HepG2 (cell line): ENCODE measurements around the gene KCTD6. TPM values are rescaled to one million over a fixed set of nuclear protein-coding genes. Genes with fewer than 3 reads are reported as not detected.

Experiments used
- ATAC-seq: fragments of 200-7000 bp; cut with Tn5 transposase; 3 replicates; pipeline ENCODE4 v1.9.1; 2020; ENCODE audit warnings: mild to moderate bottlenecking, moderate library complexity
- BruUV-seq: library from RNA; stranded (reverse); fragments of 400-500 nt; replicated peaks from 2 replicates; lab custom pipeline; 2021; lab: Mats Ljungman, UMichigan
- CTCF ChIA-PET: fragments of 300-600 bp; formaldehyde crosslinking; extraction: SDS; loops from one replicate; lab custom pipeline; 2021; ENCODE audit warnings: low total read pairs, inconsistent platforms, low intra/inter-chr PET ratio; lab: Yijun Ruan, JAX
- POLR2A ChIA-PET: fragments of 350-600 bp; sonication (Branson Sonifier 250); formaldehyde crosslinking; loops from one replicate; lab custom pipeline; 2020; ENCODE audit warnings: antibody characterized with exemption, inconsistent platforms; lab: Yijun Ruan, JAX
- DNase-seq: peaks from one replicate; pipeline ENCODE4 v3.0.0-alpha.2; 2015; ENCODE audit warnings: low spot score
- FAIRE-seq: peaks from 3 replicates; lab custom pipeline; 2011; peaks lifted over from hg19 to GRCh38; lab: Jason Lieb, UNC
- H2AFZ ChIP-seq: one replicate; pipeline ENCODE4 v1.6.1; 2011; ENCODE audit warnings: low read length, inconsistent platforms
- H3K27ac ChIP-seq: fragments of 300-600 bp; 3 replicates; pipeline ENCODE4 v1.8.0; 2011; ENCODE audit warnings: mixed run types, mild to moderate bottlenecking, mixed read lengths, low read length, inconsistent platforms; ENCODE audit not compliant: insufficient read depth; ENCODE audit errors: extremely low read length
- H3K27me3 ChIP-seq, 2 experiments: fragments of 200-600 bp in 1 of 2; 2 replicates in 1 of 2; 3 replicates in 1 of 2; pipeline versions ENCODE4 v1.6.0 to v1.8.0; 2011; ENCODE audit warnings: low read length in 2 of 2, mild to moderate bottlenecking in 2 of 2, moderate library complexity in 2 of 2, inconsistent platforms in 1 of 2; ENCODE audit not compliant: insufficient read depth in 2 of 2, control insufficient read depth in 1 of 2
- H3K36me3 ChIP-seq, 2 experiments: fragments of 200-600 bp in 1 of 2; replicated peaks in 1 of 2; 2 replicates in 1 of 2; 3 replicates in 1 of 2; pipeline versions ENCODE4 v1.5.1 to v1.8.0; 2011; ENCODE audit warnings: low read length in 2 of 2, inconsistent platforms in 1 of 2; ENCODE audit not compliant: insufficient read depth in 2 of 2, control insufficient read depth in 1 of 2
- H3K4me1 ChIP-seq: 2 replicates; pipeline ENCODE4 v1.5.1; 2012; ENCODE audit warnings: low read length, inconsistent platforms; ENCODE audit not compliant: insufficient read depth
- H3K4me2 ChIP-seq: 2 replicates; pipeline ENCODE4 v1.6.0; 2011; ENCODE audit warnings: low read depth, low read length, inconsistent platforms
- H3K4me3 ChIP-seq, 3 experiments: fragments of 200-600 bp in 1 of 3; sonication (generic), shearing (Covaris generic) in 1 of 3; replicated peaks in 1 of 3; 2 replicates each; pipeline ENCODE4 v1.5.1; 2011 to 2016; ENCODE audit warnings: low read length in 3 of 3, inconsistent platforms in 2 of 3, low read depth in 2 of 3, mild to moderate bottlenecking in 2 of 3, control low read depth in 1 of 3, mixed read lengths in 1 of 3; ENCODE audit not compliant: insufficient read depth in 1 of 3
- H3K79me2 ChIP-seq: one replicate; pipeline ENCODE4 v1.6.1; 2011; ENCODE audit warnings: low read length, inconsistent platforms; ENCODE audit not compliant: insufficient read depth
- H3K9ac ChIP-seq: 2 replicates; pipeline ENCODE4 v1.6.0; 2011; ENCODE audit warnings: mild to moderate bottlenecking, low read depth, low read length, inconsistent platforms; ENCODE audit not compliant: insufficient read depth
- H3K9me3 ChIP-seq: 2 replicates; pipeline ENCODE4 v1.5.1; 2012; ENCODE audit warnings: mild to moderate bottlenecking, low read length
- H4K20me1 ChIP-seq: 2 replicates; pipeline ENCODE4 v1.6.0; 2011; ENCODE audit warnings: inconsistent platforms, mild to moderate bottlenecking, low read length, moderate library complexity; ENCODE audit not compliant: insufficient read depth
- DMAP1 ChIP-seq: IDR thresholded peaks from 2 replicates; pipeline ENCODE4 v1.6.1; 2016
- ERF ChIP-seq: IDR thresholded peaks from 2 replicates; pipeline ENCODE4 v1.6.1; 2018; ENCODE audit warnings: missing biosample characterization, missing genetic modification reagents
- PTBP1 ChIP-seq: fragments of 200-400 bp; formaldehyde crosslinking; IDR thresholded peaks from 2 replicates; pipeline ENCODE4 v1.6.1; 2018; ENCODE audit warnings: low read length, low read depth; ENCODE audit not compliant: poor library complexity, severe bottlenecking
- SAP130 ChIP-seq: IDR thresholded peaks from 2 replicates; pipeline ENCODE4 v1.6.1; 2016; ENCODE audit warnings: low read depth
- SMAD3 ChIP-seq: sonication (generic); formaldehyde crosslinking; IDR thresholded peaks from 2 replicates; pipeline ENCODE4 v1.4.0; 2020; ENCODE audit warnings: missing genetic modification reagents
- ZNF580 ChIP-seq: IDR thresholded peaks from 2 replicates; pipeline ENCODE4 v1.6.1; 2016; ENCODE audit warnings: low read depth, borderline replicate concordance
- ZNF652 ChIP-seq: IDR thresholded peaks from 2 replicates; pipeline ENCODE4 v1.6.1; 2016; ENCODE audit warnings: low read depth, borderline replicate concordance
- WGBS: methylation state at CpG from one replicate; pipeline ENCODE4 v1.1.6; 2017; ENCODE audit warnings: low lambda C conversion rate; 5-methylcytosine and 5-hydroxymethylcytosine counted together
- in situ Hi-C: cut with HindIII; loops from 2 replicates; pipeline ENCODE4 v1.10.0; 2017; ENCODE audit warnings: low pct_unique_long_range_greater_than_20kb; ENCODE audit not compliant: extremely low pct_ligation_motif_present
- intact Hi-C: fragments of 100-400 bp; cut with micrococcal nuclease; formaldehyde crosslinking; loops from one replicate; pipeline ENCODE4 v1.10.0; 2022; ENCODE audit not compliant: unreplicated experiment
- polyA plus RNA-seq, 8 experiments: library from polyadenylated mRNA; depleted of rRNA in 3 of 8; stranded (reverse) in 7 of 8; unstranded in 1 of 8; fragments of >200 nt; fragmentation: Illumina TruSeq in 4 of 8; extraction: Trizol in 4 of 8; gene quantifications; 2 replicates each; pipeline versions ENCODE4 v1.2.1 to v1.2.3, GENCODE V29; 2011 to 2016; ENCODE audit warnings: low read depth in 4 of 8, missing spikeins in 1 of 8, mixed read lengths in 1 of 8; ENCODE audit not compliant: insufficient read depth in 1 of 8
- total RNA-seq, 5 experiments: library from RNA; depleted of rRNA; stranded (reverse); fragments of >200 nt; fragmentation: Illumina TruSeq; extraction: Trizol; gene quantifications; 2 replicates each; pipeline ENCODE4 v1.2.3, GENCODE V29; 2016; ENCODE audit warnings: low read depth in 1 of 5

The KCTD6 gene
- total and polyA plus RNA-seq, 2 of the 13 experiments (the other 11 are each of a cell fraction or from before 2014, with no cell fraction given), result 13.4 to 14.2 TPM

GRCh38 chr3:58492494-58492905 is 604 bp downstream of the KCTD6 start:
- no peak overlapping the region for H2AFZ ChIP-seq
- no peak for ATAC-seq
- intact Hi-C loops, result loop anchor here (2.0 to 5.0 kb wide), 3 partner anchors 26 to 160 kb away; partner anchors contain the start of genes PDHB and PXK
- peaks cover 6% of the 10 kb centered on the region for H4K20me1 ChIP-seq
- H3K9ac ChIP-seq, result peak overlapping the region; percentile 79
- CTCF ChIA-PET, result interaction anchor here (1.7 kb wide), 1 partner anchor 29 kb away, joined by 8 read pairs; no protein-coding TSS in a partner anchor
- no peaks in the 10 kb centered on the region; a peak in 3 of 5 replicates for H3K27me3 ChIP-seq
- H3K27ac ChIP-seq, result peak overlapping the region; percentile 42
- H3K4me1 ChIP-seq, result peaks cover 84% of the 10 kb centered on the region
- no peak for FAIRE-seq
- DNase-seq, result no peak
- peak overlapping the region; percentile 94 for H3K4me2 ChIP-seq
- H3K79me2 ChIP-seq, result peaks cover 52% of the 10 kb centered on the region
- H3K4me3 ChIP-seq, result peak overlapping the region; percentile 69 to 83 (median 78)
- no peak for TF ChIP-seq ERF
- 0 out of 2 replicates have a peak, but pooled peaks have one; percentile 16 for TF ChIP-seq DMAP1 (CRISPR knock-in tag)
- TF ChIP-seq SMAD3 (CRISPR knock-in tag), result no peak
- 0 out of 2 replicates have a peak, but pooled peaks have one; percentile 5 for TF ChIP-seq ZNF580 (CRISPR knock-in tag)
- TF ChIP-seq SAP130 (CRISPR knock-in tag), result peak; percentile 27
- no TSS peak for BruUV-seq
- 0% methylated on average over 5 of the region's 15 CpGs for WGBS
- no peaks in the 10 kb centered on the region for H3K36me3 ChIP-seq
- POLR2A ChIA-PET, result interaction anchor here (1.0 to 3.7 kb wide), 6 partner anchors 21 to 44 kb away, joined by 3 to 28 read pairs (median 16); partner anchors contain the start of gene ACOX2
- no peaks in the 10 kb centered on the region for H3K9me3 ChIP-seq
- in situ Hi-C loops, result no loop called here

GRCh38 chr3:58494107-58494506 is 2.2 kb downstream of the KCTD6 start:
- Histone ChIP-seq H4K20me1 (peaks cover 6% of the 10 kb centered on the region), H3K4me3 (peak overlapping the region; percentile 16 to 83 (median 78); a peak in 3 of 6 replicates), H3K4me1 (peaks cover 69% of the 10 kb centered on the region), H3K27me3 (no peaks in the 10 kb centered on the region; a peak in 1 of 5 replicates), H3K27ac (no peak overlapping the region), H3K9ac (peak overlapping the region; percentile 79; the same call in 1 of the 2 replicates), H3K36me3 (0 out of 5 replicates have a peak, but pooled peaks cover 0 to 1% of the 10 kb centered on the region in 2 experiments), H3K79me2 (peaks cover 66% of the 10 kb centered on the region), H3K9me3 (no peaks in the 10 kb centered on the region), H2AFZ (no peak overlapping the region), H3K4me2 (peak overlapping the region; percentile 94)
- BruUV-seq, result no TSS peak
- intact Hi-C loops, result loop anchor here (5.0 kb wide), 1 partner anchor 62 kb away; the partner anchor contains the start of gene PDHB
- ATAC-seq (no peak), FAIRE-seq (no peak), DNase-seq (no peak)
- WGBS, result 38% methylated on average over 3 of the region's 3 CpGs
- ChIA-PET CTCF (no interaction called here), POLR2A (interaction anchor here (0.6 to 3.7 kb wide), 5 partner anchors 26 to 188 kb away, joined by 3 to 28 read pairs (median 9); partner anchors contain the start of genes ACOX2, HTD2 and RPP14)
- peak; percentile 62; the same call in 1 of the 2 replicates for TF ChIP-seq ZNF652 (CRISPR knock-in tag)
- no peak for TF ChIP-seq PTBP1
- in situ Hi-C loops, result no loop called here
